ENCODE measurements around the gene RTN4R. TPM values are rescaled to one million over a fixed set of nuclear protein-coding genes. Genes with fewer than 3 reads are reported as not detected.

Gene RTN4R
- total RNA-seq, 1 donor from 2014 or later: 2.9 TPM

DNA sequence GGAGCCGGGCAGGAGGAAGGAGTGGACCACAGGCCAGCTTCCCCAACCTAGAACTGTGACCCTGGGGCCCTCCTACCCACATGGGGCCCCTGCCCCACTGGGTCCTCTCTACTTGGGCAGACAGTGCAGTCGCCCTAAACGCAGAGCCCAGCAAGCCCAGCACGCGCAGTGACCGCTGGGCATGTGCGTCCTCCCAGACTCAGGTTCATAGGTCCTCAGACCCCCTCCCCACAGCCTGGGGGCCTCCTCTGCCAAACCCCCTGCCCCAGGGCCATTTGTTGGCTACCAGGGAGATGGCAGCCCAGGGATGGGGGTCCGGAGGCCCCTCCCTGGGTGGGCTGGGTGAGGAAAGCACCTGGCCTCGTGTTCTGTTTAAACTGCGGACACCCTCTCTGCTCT, 23.9 kb downstream of the RTN4R start:
- H3K9me3 ChIP-seq (ENCODE audit: insufficient read depth, low read depth, low read length): no peaks in the 10 kb centered on the region
- Mint-ChIP-seq H3K27me3 (ENCODE audit: low read depth, unreplicated experiment) (peaks cover 2% of the 10 kb centered on the region), H3K9me3 (ENCODE audit: unreplicated experiment) (no peaks in the 10 kb centered on the region), H3K4me3 (ENCODE audit: unreplicated experiment) (no peak overlapping the region), H3K4me1 (ENCODE audit: low read depth, unreplicated experiment) (peaks cover 22% of the 10 kb centered on the region), H3K36me3 (ENCODE audit: low read depth, unreplicated experiment) (no peaks in the 10 kb centered on the region), H3K27ac (ENCODE audit: unreplicated experiment) (peak overlapping the region; percentile 58)
- no peaks in the 10 kb centered on the region for H3K27me3 ChIP-seq (ENCODE audit: insufficient read depth, low read length)
- peak overlapping the region; percentile 74 for H2AFZ ChIP-seq (ENCODE audit: low read depth, low read length)
- H3K4me2 ChIP-seq (ENCODE audit: low read length): no peak overlapping the region
- DNase-seq (ENCODE audit: low read depth): no peak
- H4K20me1 ChIP-seq (ENCODE audit: insufficient read depth, low read length): no peaks in the 10 kb centered on the region
- H3K27ac ChIP-seq (ENCODE audit: low read depth, low read length): no peak overlapping the region
- H3K36me3 ChIP-seq (ENCODE audit: insufficient read depth, low read length): no peaks in the 10 kb centered on the region
- TF ChIP-seq, protein P1, sequence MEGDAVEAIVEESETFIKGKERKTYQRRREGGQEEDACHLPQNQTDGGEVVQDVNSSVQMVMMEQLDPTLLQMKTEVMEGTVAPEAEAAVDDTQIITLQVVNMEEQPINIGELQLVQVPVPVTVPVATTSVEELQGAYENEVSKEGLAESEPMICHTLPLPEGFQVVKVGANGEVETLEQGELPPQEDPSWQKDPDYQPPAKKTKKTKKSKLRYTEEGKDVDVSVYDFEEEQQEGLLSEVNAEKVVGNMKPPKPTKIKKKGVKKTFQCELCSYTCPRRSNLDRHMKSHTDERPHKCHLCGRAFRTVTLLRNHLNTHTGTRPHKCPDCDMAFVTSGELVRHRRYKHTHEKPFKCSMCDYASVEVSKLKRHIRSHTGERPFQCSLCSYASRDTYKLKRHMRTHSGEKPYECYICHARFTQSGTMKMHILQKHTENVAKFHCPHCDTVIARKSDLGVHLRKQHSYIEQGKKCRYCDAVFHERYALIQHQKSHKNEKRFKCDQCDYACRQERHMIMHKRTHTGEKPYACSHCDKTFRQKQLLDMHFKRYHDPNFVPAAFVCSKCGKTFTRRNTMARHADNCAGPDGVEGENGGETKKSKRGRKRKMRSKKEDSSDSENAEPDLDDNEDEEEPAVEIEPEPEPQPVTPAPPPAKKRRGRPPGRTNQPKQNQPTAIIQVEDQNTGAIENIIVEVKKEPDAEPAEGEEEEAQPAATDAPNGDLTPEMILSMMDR (IDR thresholded peaks at IDR 0.05; ENCODE audit: insufficient read depth, low read depth, low read length): no peak
- TF ChIP-seq EZH2 (IDR thresholded peaks at IDR 0.05; ENCODE audit: insufficient read depth, low read length): no peak
- peaks cover 30% of the 10 kb centered on the region for H3K4me1 ChIP-seq (ENCODE audit: insufficient read depth, low read length)
- FAIRE-seq: no peak
- H3K9ac ChIP-seq (ENCODE audit: low read length): no peak overlapping the region
- H3K4me3 ChIP-seq (ENCODE audit: insufficient read depth, low read depth, low read length): no peak overlapping the region
- H3K79me2 ChIP-seq (ENCODE audit: insufficient read depth, low read length): no peaks in the 10 kb centered on the region

DNA sequence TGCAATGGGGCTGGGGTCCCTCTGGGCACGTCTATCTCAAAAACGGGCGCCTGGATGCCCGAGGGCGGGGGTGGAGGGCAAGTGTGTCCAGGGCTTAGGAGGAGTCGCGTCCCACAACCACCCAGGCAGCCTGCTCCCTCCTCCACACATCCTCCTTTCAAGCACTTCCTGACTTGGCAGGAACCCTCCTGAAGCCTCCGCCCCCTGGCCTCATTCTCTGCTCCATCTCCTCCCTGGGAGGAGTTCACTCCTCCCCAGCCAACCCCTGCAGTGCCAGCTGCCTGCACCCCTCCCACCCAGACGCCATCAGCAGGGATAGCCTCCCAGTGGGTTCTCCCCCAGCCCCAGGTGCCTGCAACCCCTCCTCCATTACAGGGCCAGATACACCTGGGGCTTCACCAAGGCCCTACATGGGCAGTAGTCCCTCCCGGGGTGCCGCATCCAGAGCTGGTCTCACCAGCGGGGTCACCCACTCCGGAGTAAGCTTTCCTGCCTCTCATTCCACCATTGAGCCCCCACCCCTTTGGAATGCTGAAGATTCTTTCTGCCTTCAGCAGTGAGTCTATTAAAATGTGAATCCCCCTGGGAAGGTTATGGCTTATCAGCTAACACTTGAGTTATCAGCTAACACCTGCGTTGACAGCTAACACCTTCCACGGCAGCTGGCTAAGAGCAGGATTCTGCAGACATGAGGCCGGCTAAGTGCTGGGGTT, 24.4 kb downstream of the RTN4R start:
- no peaks in the 10 kb centered on the region for H4K20me1 ChIP-seq (ENCODE audit: insufficient read depth, low read length)
- no peaks in the 10 kb centered on the region for H3K36me3 ChIP-seq (ENCODE audit: insufficient read depth, low read length)
- peaks cover 35% of the 10 kb centered on the region for H3K4me1 ChIP-seq (ENCODE audit: insufficient read depth, low read length)
- no peak overlapping the region for H3K27ac ChIP-seq (ENCODE audit: low read depth, low read length)
- Mint-ChIP-seq H3K36me3 (ENCODE audit: low read depth, unreplicated experiment) (no peaks in the 10 kb centered on the region), H3K4me3 (ENCODE audit: unreplicated experiment) (no peak overlapping the region), H3K27ac (ENCODE audit: unreplicated experiment) (no peak overlapping the region), H3K4me1 (ENCODE audit: low read depth, unreplicated experiment) (peaks cover 22% of the 10 kb centered on the region), H3K9me3 (ENCODE audit: unreplicated experiment) (no peaks in the 10 kb centered on the region), H3K27me3 (ENCODE audit: low read depth, unreplicated experiment) (peaks cover 2% of the 10 kb centered on the region)
- H3K4me2 ChIP-seq (ENCODE audit: low read length): peak overlapping the region; percentile 78
- FAIRE-seq (no peak), DNase-seq (ENCODE audit: low read depth) (peak; percentile 73)
- no peak overlapping the region for H3K4me3 ChIP-seq (ENCODE audit: insufficient read depth, low read depth, low read length)
- no peaks in the 10 kb centered on the region for H3K27me3 ChIP-seq (ENCODE audit: insufficient read depth, low read length)
- no peaks in the 10 kb centered on the region for H3K79me2 ChIP-seq (ENCODE audit: insufficient read depth, low read length)
- H2AFZ ChIP-seq (ENCODE audit: low read depth, low read length): peak overlapping the region; percentile 74
- no peaks in the 10 kb centered on the region for H3K9me3 ChIP-seq (ENCODE audit: insufficient read depth, low read depth, low read length)
- TF ChIP-seq EZH2 (IDR thresholded peaks at IDR 0.05; ENCODE audit: insufficient read depth, low read length): no peak
- TF ChIP-seq, protein P1 (IDR thresholded peaks at IDR 0.05; ENCODE audit: insufficient read depth, low read depth, low read length): no peak
- no peak overlapping the region for H3K9ac ChIP-seq (ENCODE audit: low read length)

DNA sequence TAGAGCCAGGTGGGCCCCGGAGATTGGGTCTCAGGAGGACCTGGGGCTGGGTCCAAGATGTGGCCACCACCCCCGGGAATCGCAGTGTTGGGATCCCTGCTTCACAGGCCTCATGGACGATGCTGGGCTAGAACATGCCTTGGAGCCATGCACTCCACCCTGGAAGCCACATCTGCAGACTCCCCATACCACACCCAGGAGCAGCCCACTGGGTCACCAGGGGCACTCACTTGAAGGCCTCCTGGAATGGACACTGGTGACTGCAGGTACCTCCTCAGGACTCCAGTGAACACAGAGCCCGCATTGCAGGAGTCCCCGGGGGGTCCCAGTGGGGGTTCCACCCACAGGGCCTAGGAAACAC, 25.0 kb downstream of the RTN4R start:
- DNase-seq (ENCODE audit: low read depth): no peak
- H3K27ac ChIP-seq (ENCODE audit: low read depth, low read length): no peak overlapping the region
- H3K36me3 ChIP-seq (ENCODE audit: insufficient read depth, low read length): no peaks in the 10 kb centered on the region
- no peak overlapping the region for H3K4me3 Mint-ChIP-seq (ENCODE audit: unreplicated experiment)
- H3K4me2 ChIP-seq (ENCODE audit: low read length): peak overlapping the region; percentile 78
- no peak overlapping the region for H3K4me3 ChIP-seq (ENCODE audit: insufficient read depth, low read depth, low read length)
- H3K79me2 ChIP-seq (ENCODE audit: insufficient read depth, low read length): no peaks in the 10 kb centered on the region
- peaks cover 22% of the 10 kb centered on the region for H3K4me1 Mint-ChIP-seq (ENCODE audit: low read depth, unreplicated experiment)
- TF ChIP-seq, protein P1 (IDR thresholded peaks at IDR 0.05; ENCODE audit: insufficient read depth, low read depth, low read length): no peak
- no peak for TF ChIP-seq EZH2 (IDR thresholded peaks at IDR 0.05; ENCODE audit: insufficient read depth, low read length)
- no peaks in the 10 kb centered on the region for H4K20me1 ChIP-seq (ENCODE audit: insufficient read depth, low read length)
- no peaks in the 10 kb centered on the region for H3K9me3 ChIP-seq (ENCODE audit: insufficient read depth, low read depth, low read length)
- no peak overlapping the region for H3K9ac ChIP-seq (ENCODE audit: low read length)
- H3K9me3 Mint-ChIP-seq (ENCODE audit: unreplicated experiment): no peaks in the 10 kb centered on the region
- H3K4me1 ChIP-seq (ENCODE audit: insufficient read depth, low read length): peaks cover 35% of the 10 kb centered on the region
- H3K27me3 ChIP-seq (ENCODE audit: insufficient read depth, low read length): no peaks in the 10 kb centered on the region
- H3K27ac Mint-ChIP-seq (ENCODE audit: unreplicated experiment): no peak overlapping the region
- H2AFZ ChIP-seq (ENCODE audit: low read depth, low read length): peak overlapping the region; percentile 74
- peaks cover 2% of the 10 kb centered on the region for H3K27me3 Mint-ChIP-seq (ENCODE audit: low read depth, unreplicated experiment)
- no peak for FAIRE-seq
- H3K36me3 Mint-ChIP-seq (ENCODE audit: low read depth, unreplicated experiment): no peaks in the 10 kb centered on the region
